IMR-90 (cell line): Measurements from ENCODE around the gene TBC1D23. TPM values are rescaled to one million over a fixed set of nuclear protein-coding genes. Genes with fewer than 3 reads are reported as not detected.

Source experiments
- ATAC-seq: fragments of 200-7000 bp; cut with Tn5 transposase; 2 replicates; pipeline ENCODE4 v1.9.1; 2020; ENCODE audit warnings: low read depth, mild to moderate bottlenecking, moderate library complexity
- BruUV-seq: library from RNA; stranded (reverse); fragments of 400-500 nt; replicated peaks from 2 replicates; lab custom pipeline; 2021; lab: Mats Ljungman, UMichigan
- CTCF ChIA-PET: fragments of 300-600 bp; formaldehyde crosslinking; extraction: SDS; loops from one replicate; lab custom pipeline; 2021; ENCODE audit warnings: antibody characterized with exemption; lab: Yijun Ruan, JAX
- POLR2A ChIA-PET: fragments of 300-600 bp; sonication (Branson Sonifier 250); formaldehyde crosslinking; loops from one replicate; lab custom pipeline; 2022; ENCODE audit warnings: antibody characterized with exemption; ENCODE audit not compliant: unreplicated experiment; lab: Charles Lee
- DNase-seq: peaks from one replicate; pipeline ENCODE4 v3.0.0; 2013
- H2AFZ ChIP-seq: replicated peaks from 2 replicates; pipeline ENCODE3; 2013; ENCODE audit warnings: low read length, mild to moderate bottlenecking; ENCODE audit not compliant: poor library complexity
- H2AK5ac ChIP-seq: 2 replicates; pipeline ENCODE4 v1.6.1; 2013; ENCODE audit warnings: low read depth, low read length, inconsistent platforms
- H2AK9ac ChIP-seq: replicated peaks from 2 replicates; pipeline ENCODE3; 2013; ENCODE audit warnings: mild to moderate bottlenecking, low read depth, low read length, moderate library complexity; ENCODE audit not compliant: poor library complexity
- H2BK120ac ChIP-seq: 2 replicates; pipeline ENCODE4 v1.6.1; 2013; ENCODE audit warnings: low read depth, low read length, inconsistent platforms
- H2BK15ac ChIP-seq: 3 replicates; pipeline ENCODE4 v1.6.1; 2013; ENCODE audit warnings: low read depth, low read length, inconsistent platforms
- H2BK20ac ChIP-seq: 2 replicates; pipeline ENCODE4 v1.6.1; 2013; ENCODE audit warnings: low read depth, mild to moderate bottlenecking, inconsistent platforms, low read length, moderate library complexity
- H2BK5ac ChIP-seq: 2 replicates; pipeline ENCODE4 v1.6.1; 2013; ENCODE audit warnings: mild to moderate bottlenecking, low read depth, low read length, inconsistent platforms; ENCODE audit not compliant: poor library complexity, severe bottlenecking
- H3K14ac ChIP-seq: replicated peaks from 2 replicates; pipeline ENCODE4 v1.6.1; 2013; ENCODE audit warnings: low read depth, low read length, inconsistent platforms
- H3K18ac ChIP-seq: 2 replicates; pipeline ENCODE4 v1.6.1; 2013; ENCODE audit warnings: low read depth, low read length, control low read depth
- H3K23ac ChIP-seq: 2 replicates; pipeline ENCODE4 v1.6.1; 2013; ENCODE audit warnings: low read depth, low read length, inconsistent platforms
- H3K27ac ChIP-seq: 2 replicates; pipeline ENCODE4 v1.5.1; 2013; ENCODE audit warnings: mild to moderate bottlenecking, control low read depth, low read length; ENCODE audit not compliant: insufficient read depth
- H3K27me3 ChIP-seq: 2 replicates; pipeline ENCODE4 v1.6.1; 2013; ENCODE audit warnings: low read length; ENCODE audit not compliant: control insufficient read depth, insufficient read depth
- H3K36me3 ChIP-seq: 2 replicates; pipeline ENCODE4 v1.6.1; 2013; ENCODE audit warnings: low read length, mixed read lengths; ENCODE audit not compliant: control insufficient read depth, insufficient read depth
- H3K4ac ChIP-seq: 2 replicates; pipeline ENCODE4 v1.6.1; 2013; ENCODE audit warnings: low read depth, low read length, inconsistent platforms
- H3K4me1 ChIP-seq: 2 replicates; pipeline ENCODE4 v1.6.1; 2013; ENCODE audit warnings: low read length, mixed read lengths; ENCODE audit not compliant: control insufficient read depth, insufficient read depth
- H3K4me2 ChIP-seq: 2 replicates; pipeline ENCODE4 v1.6.1; 2013; ENCODE audit warnings: low read depth, mild to moderate bottlenecking, control low read depth, low read length, moderate library complexity
- H3K4me3 ChIP-seq: 2 replicates; pipeline ENCODE4 v1.5.1; 2013; ENCODE audit warnings: low read depth, mild to moderate bottlenecking, control low read depth, low read length, moderate library complexity; ENCODE audit not compliant: insufficient read depth
- H3K56ac ChIP-seq: 2 replicates; pipeline ENCODE4 v1.6.1; 2013; ENCODE audit warnings: low read length, inconsistent platforms; ENCODE audit not compliant: insufficient read depth; ENCODE audit errors: extremely low read depth
- H3K79me1 ChIP-seq, 2 experiments: 2 replicates each; pipeline ENCODE4 v1.6.1; 2013; ENCODE audit warnings: low read length in 2 of 2, inconsistent platforms in 1 of 2, low read depth in 1 of 2
- H3K9ac ChIP-seq: 2 replicates; pipeline ENCODE4 v1.6.1; 2013; ENCODE audit warnings: low read depth, low read length, control low read depth
- H3K9me1 ChIP-seq: 2 replicates; pipeline ENCODE4 v1.6.1; 2013; ENCODE audit warnings: low read length, inconsistent platforms; ENCODE audit not compliant: insufficient read depth
- H3K9me3 ChIP-seq: 2 replicates; pipeline ENCODE4 v1.6.1; 2013; ENCODE audit warnings: low read length; ENCODE audit not compliant: control insufficient read depth, insufficient read depth
- H4K20me1 ChIP-seq: 2 replicates; pipeline ENCODE4 v1.6.1; 2013; ENCODE audit warnings: low read length, inconsistent platforms; ENCODE audit not compliant: insufficient read depth
- H4K5ac ChIP-seq: 2 replicates; pipeline ENCODE4 v1.6.1; 2013; ENCODE audit warnings: mild to moderate bottlenecking, low read depth, low read length, control low read depth
- H4K8ac ChIP-seq, 2 experiments: 2 replicates each; pipeline ENCODE4 v1.6.1; 2013; ENCODE audit warnings: low read depth in 2 of 2, low read length in 2 of 2, control low read depth in 1 of 2, inconsistent platforms in 1 of 2
- H4K91ac ChIP-seq: 2 replicates; pipeline ENCODE4 v1.6.1; 2013; ENCODE audit warnings: low read depth, low read length, inconsistent platforms; ENCODE audit not compliant: insufficient read depth
- BHLHE40 ChIP-seq: fragments of 150-350 bp; IDR thresholded peaks from 2 replicates; pipeline ENCODE4 v1.6.1; 2016; ENCODE audit warnings: mild to moderate bottlenecking, low read depth, low read length
- CEBPB ChIP-seq: IDR thresholded peaks from 2 replicates; pipeline ENCODE4 v1.6.1; 2012; ENCODE audit warnings: low read depth, low read length, improper control_type of control experiment
- CHD1 ChIP-seq: IDR thresholded peaks from 2 replicates; pipeline ENCODE4 v1.6.1; 2012; ENCODE audit warnings: low read depth, low read length, improper control_type of control experiment
- CTCF ChIP-seq: conservative IDR thresholded peaks from 2 replicates; pipeline ENCODE4 v1.5.1; 2012; ENCODE audit warnings: mild to moderate bottlenecking, low read depth, low read length, improper control_type of control experiment
- ELK1 ChIP-seq: fragments of 150-350 bp; IDR thresholded peaks from 2 replicates; pipeline ENCODE4 v1.6.1; 2016; ENCODE audit warnings: low read depth, mild to moderate bottlenecking, low read length, moderate library complexity, borderline replicate concordance
- FOS ChIP-seq: fragments of 150-350 bp; IDR thresholded peaks from 2 replicates; pipeline ENCODE4 v1.6.1; 2016; ENCODE audit warnings: low read depth, low read length
- MAFK ChIP-seq: IDR thresholded peaks from 2 replicates; pipeline ENCODE4 v1.6.1; 2012; ENCODE audit warnings: low read depth, low read length, improper control_type of control experiment
- MAZ ChIP-seq: IDR thresholded peaks from 2 replicates; pipeline ENCODE4 v1.6.1; 2012; ENCODE audit warnings: low read depth, mild to moderate bottlenecking, low read length, improper control_type of control experiment, moderate library complexity, borderline replicate concordance
- MXI1 ChIP-seq: IDR thresholded peaks from 2 replicates; pipeline ENCODE4 v1.6.1; 2012; ENCODE audit warnings: low read depth, mild to moderate bottlenecking, low read length, moderate library complexity, borderline replicate concordance
- NFE2L2 ChIP-seq: fragments of 150-350 bp; IDR thresholded peaks from 2 replicates; pipeline ENCODE4 v1.6.1; 2016; ENCODE audit warnings: low read depth, mild to moderate bottlenecking, low read length
- POLR2A ChIP-seq: IDR thresholded peaks from 2 replicates; pipeline ENCODE4 v1.6.1; 2012; ENCODE audit warnings: mild to moderate bottlenecking, low read depth, low read length
- RAD21 ChIP-seq: IDR thresholded peaks from 2 replicates; pipeline ENCODE4 v1.6.1; 2012; ENCODE audit warnings: low read length, improper control_type of control experiment
- RCOR1 ChIP-seq: IDR thresholded peaks from 2 replicates; pipeline ENCODE4 v1.6.1; 2012; ENCODE audit warnings: mild to moderate bottlenecking, low read length, improper control_type of control experiment; ENCODE audit not compliant: insufficient replicate concordance
- RFX5 ChIP-seq: IDR thresholded peaks from 2 replicates; pipeline ENCODE4 v1.8.0; 2012; ENCODE audit warnings: low read depth, mild to moderate bottlenecking, low read length, moderate library complexity
- SMC3 ChIP-seq: fragments of 150-350 bp; IDR thresholded peaks from 2 replicates; pipeline ENCODE4 v1.6.1; 2016; ENCODE audit warnings: low read depth, mild to moderate bottlenecking, antibody characterized with exemption, low read length, moderate library complexity
- USF2 ChIP-seq: fragments of 150-350 bp; IDR thresholded peaks from 2 replicates; pipeline ENCODE4 v1.6.1; 2017; ENCODE audit warnings: mild to moderate bottlenecking, antibody characterized with exemption, low read length, low read depth
- WGBS, 2 experiments: methylation state at CpG; one replicate each; pipeline versions ENCODE4 v1.1.5 to v1.1.7; 2013; ENCODE audit warnings: missing lambda C conversion rate in 2 of 2; ENCODE audit not compliant: insufficient read length in 1 of 2; ENCODE audit errors: extremely low coverage in 2 of 2; 5-methylcytosine and 5-hydroxymethylcytosine counted together
- dilution Hi-C: fragments of 300-500 bp; cut with HindIII; formaldehyde crosslinking; loops from one replicate; pipeline ENCODE4 v1.14.3; 2018; ENCODE audit warnings: low sequenced_read_pairs; ENCODE audit not compliant: unreplicated experiment
- in situ Hi-C: fragments of 300-500 bp; cut with MboI; formaldehyde crosslinking; loops from 3 replicates; pipeline ENCODE4 v1.14.3; 2019; ENCODE audit warnings: low sequenced_read_pairs, inconsistent platforms, mixed read lengths
- intact Hi-C: fragments of 100-400 bp; cut with micrococcal nuclease; formaldehyde crosslinking; loops from 2 replicates; pipeline ENCODE4 v1.10.0; 2022
- polyA plus RNA-seq, 3 experiments: library from polyadenylated mRNA; depleted of rRNA; stranded (reverse); fragments of >200 nt; gene quantifications; 2 replicates each; pipeline ENCODE4 v1.2.3, GENCODE V29; 2012; ENCODE audit warnings: low replicate concordance in 1 of 3
- total RNA-seq: library from RNA; depleted of rRNA; stranded (reverse); fragments of >200 nt; gene quantifications from 2 replicates; pipeline ENCODE4 v1.2.3, GENCODE V29; 2012

The TBC1D23 gene
- total and polyA plus RNA-seq, 2 of the 4 experiments (the other 2 are of a cell fraction) = 21.2 to 67.0 TPM

GRCh38 chr3:100338911-100339310 is 78.1 kb downstream of the TBC1D23 start:
- intact Hi-C loops (no loop called here), in situ Hi-C loops (no loop called here), dilution Hi-C loops (no loop called here)
- Histone ChIP-seq H3K4me3 (no peak overlapping the region), H4K8ac (peak overlapping the region in 1 of 2 experiments; percentile 17; a peak in 1 of 4 replicates), H3K4ac (no peak overlapping the region), H2BK120ac (no peak overlapping the region), H3K4me1 (peaks cover 6% of the 10 kb centered on the region), H3K9me3 (no peaks in the 10 kb centered on the region), H3K27me3 (no peaks in the 10 kb centered on the region), H4K5ac (no peak overlapping the region), H3K14ac (no peak overlapping the region), H3K9me1 (peaks cover 9% of the 10 kb centered on the region), H2BK15ac (no peak overlapping the region), H2AK9ac (no peak overlapping the region), H2BK20ac (no peak overlapping the region), H2AFZ (no peak overlapping the region), H3K79me1 (peaks cover 21 to 26% of the 10 kb centered on the region in 2 experiments), H3K23ac (no peak overlapping the region), H4K91ac (no peak overlapping the region), H3K9ac (no peak overlapping the region), H3K4me2 (no peak overlapping the region), H3K36me3 (peaks cover 19% of the 10 kb centered on the region), H3K18ac (no peak overlapping the region), H2BK5ac (no peak overlapping the region), H3K56ac (no peak overlapping the region), H4K20me1 (no peaks in the 10 kb centered on the region), H3K27ac (no peak overlapping the region), H2AK5ac (no peak overlapping the region)
- no peak for DNase-seq
- ChIA-PET POLR2A (no interaction called here), CTCF (interaction anchor here (0.7 to 1.4 kb wide), 2 partner anchors 48 to 405 kb away, joined by 3 read pairs; no protein-coding TSS in a partner anchor)
- TF ChIP-seq RAD21 (no peak), SMC3 (no peak), CEBPB (no peak), MXI1 (no peak), FOS (no peak), MAZ (no peak), POLR2A (no peak), RCOR1 (no peak), CTCF (no peak), NFE2L2 (no peak), CHD1 (no peak), USF2 (no peak), ELK1 (no peak), BHLHE40 (no peak), MAFK (no peak), RFX5 (no peak)
- BruUV-seq = no TSS peak
- WGBS, 2 experiments = 74% methylated on average over 4 of the region's 10 CpGs; no CpG with 5 or more reads in 1 of the 2 experiments
- no peak for ATAC-seq
